Neural progenitor cell (in vitro differentiated cells): ENCODE data around the gene C7orf25. TPM values are rescaled to one million over a fixed set of nuclear protein-coding genes. Genes with fewer than 3 reads are reported as not detected.
A peak's percentile ranks its signal among the peaks of the same experiment; 100 is the strongest.

Experiments
- DNase-seq: peaks from one replicate; pipeline ENCODE4 v3.0.0-alpha.2; 2016; ENCODE audit warnings: low spot score
- H2AFZ ChIP-seq: fragments of 200-600 bp; sonication (generic); replicated peaks from 2 replicates; pipeline ENCODE4 v1.6.1; 2016; ENCODE audit warnings: antibody characterized with exemption
- H3F3A ChIP-seq: fragments of 200-600 bp; sonication (generic); 2 replicates; pipeline ENCODE4 v1.6.1; 2016; ENCODE audit warnings: antibody characterized with exemption, low read depth
- H3K27ac ChIP-seq: fragments of 200-600 bp; sonication (generic); 2 replicates; pipeline ENCODE4 v1.5.1; 2016; ENCODE audit warnings: mild to moderate bottlenecking
- H3K27me3 ChIP-seq: fragments of 200-600 bp; sonication (generic); 2 replicates; pipeline ENCODE4 v1.6.1; 2016; ENCODE audit warnings: mild to moderate bottlenecking, moderate library complexity
- H3K36me3 ChIP-seq: fragments of 200-600 bp; sonication (generic); 2 replicates; pipeline ENCODE4 v1.5.1; 2016
- H3K4me1 ChIP-seq: fragments of 200-600 bp; sonication (generic); 2 replicates; pipeline ENCODE4 v1.6.1; 2016; ENCODE audit warnings: mixed run types
- H3K4me2 ChIP-seq: fragments of 200-600 bp; sonication (generic); 2 replicates; pipeline ENCODE4 v1.6.1; 2016
- H3K4me3 ChIP-seq: fragments of 200-600 bp; sonication (generic); 2 replicates; pipeline ENCODE4 v1.5.1; 2016
- H3K79me2 ChIP-seq: fragments of 200-600 bp; sonication (generic); 2 replicates; pipeline ENCODE4 v1.6.1; 2016; ENCODE audit warnings: low read depth
- H3K9ac ChIP-seq: fragments of 200-600 bp; sonication (generic); 2 replicates; pipeline ENCODE4 v1.6.1; 2016
- H3K9me3 ChIP-seq: fragments of 200-600 bp; sonication (generic); 2 replicates; pipeline ENCODE4 v1.5.1; 2016; ENCODE audit warnings: low read depth
- H4K20me1 ChIP-seq: fragments of 200-600 bp; sonication (generic); 2 replicates; pipeline ENCODE4 v1.6.1; 2016; ENCODE audit warnings: low read depth
- H3K27ac Mint-ChIP-seq: 3 replicates; pipeline ENCODE4 v1.8.0; 2021; ENCODE audit warnings: mixed read lengths
- H3K27me3 Mint-ChIP-seq: 2 replicates; pipeline ENCODE4 v1.8.0; 2022; ENCODE audit warnings: low read depth, mild to moderate bottlenecking, inconsistent platforms, moderate library complexity, mixed read lengths; ENCODE audit not compliant: insufficient read depth
- H3K36me3 Mint-ChIP-seq: 3 replicates; pipeline ENCODE4 v1.8.0; 2021; ENCODE audit warnings: mixed read lengths
- H3K4me1 Mint-ChIP-seq: 3 replicates; pipeline ENCODE4 v1.8.0; 2021; ENCODE audit warnings: mixed read lengths
- H3K4me3 Mint-ChIP-seq: 3 replicates; pipeline ENCODE4 v1.8.0; 2021; ENCODE audit warnings: mild to moderate bottlenecking, moderate library complexity, mixed read lengths
- H3K9me3 Mint-ChIP-seq: 3 replicates; pipeline ENCODE4 v1.8.0; 2020; ENCODE audit warnings: mixed read lengths
- EZH2 ChIP-seq: fragments of 200-600 bp; sonication (generic); IDR thresholded peaks from 2 replicates; pipeline ENCODE4 v1.6.1; 2017; ENCODE audit warnings: antibody characterized with exemption, mild to moderate bottlenecking, moderate library complexity
- EZH2phosphoT487 ChIP-seq: fragments of 200-600 bp; sonication (generic); IDR thresholded peaks from 2 replicates; pipeline ENCODE4 v1.6.1; 2017; ENCODE audit warnings: antibody characterized with exemption
- total RNA-seq: library from RNA; depleted of rRNA; stranded (reverse); fragments of >200 nt; gene quantifications from 2 replicates; pipeline ENCODE4 v1.2.3, GENCODE V29; 2015; ENCODE audit warnings: low replicate concordance
- TF ChIP-seq, protein P1 (sequence below): fragments of 200-600 bp; sonication (generic); IDR thresholded peaks from 2 replicates; pipeline ENCODE4 v1.5.1; 2017; ENCODE audit warnings: antibody characterized with exemption, mild to moderate bottlenecking

The C7orf25 gene
- total RNA-seq = 6.4 and 8.6 TPM in 2 replicates

DNA sequence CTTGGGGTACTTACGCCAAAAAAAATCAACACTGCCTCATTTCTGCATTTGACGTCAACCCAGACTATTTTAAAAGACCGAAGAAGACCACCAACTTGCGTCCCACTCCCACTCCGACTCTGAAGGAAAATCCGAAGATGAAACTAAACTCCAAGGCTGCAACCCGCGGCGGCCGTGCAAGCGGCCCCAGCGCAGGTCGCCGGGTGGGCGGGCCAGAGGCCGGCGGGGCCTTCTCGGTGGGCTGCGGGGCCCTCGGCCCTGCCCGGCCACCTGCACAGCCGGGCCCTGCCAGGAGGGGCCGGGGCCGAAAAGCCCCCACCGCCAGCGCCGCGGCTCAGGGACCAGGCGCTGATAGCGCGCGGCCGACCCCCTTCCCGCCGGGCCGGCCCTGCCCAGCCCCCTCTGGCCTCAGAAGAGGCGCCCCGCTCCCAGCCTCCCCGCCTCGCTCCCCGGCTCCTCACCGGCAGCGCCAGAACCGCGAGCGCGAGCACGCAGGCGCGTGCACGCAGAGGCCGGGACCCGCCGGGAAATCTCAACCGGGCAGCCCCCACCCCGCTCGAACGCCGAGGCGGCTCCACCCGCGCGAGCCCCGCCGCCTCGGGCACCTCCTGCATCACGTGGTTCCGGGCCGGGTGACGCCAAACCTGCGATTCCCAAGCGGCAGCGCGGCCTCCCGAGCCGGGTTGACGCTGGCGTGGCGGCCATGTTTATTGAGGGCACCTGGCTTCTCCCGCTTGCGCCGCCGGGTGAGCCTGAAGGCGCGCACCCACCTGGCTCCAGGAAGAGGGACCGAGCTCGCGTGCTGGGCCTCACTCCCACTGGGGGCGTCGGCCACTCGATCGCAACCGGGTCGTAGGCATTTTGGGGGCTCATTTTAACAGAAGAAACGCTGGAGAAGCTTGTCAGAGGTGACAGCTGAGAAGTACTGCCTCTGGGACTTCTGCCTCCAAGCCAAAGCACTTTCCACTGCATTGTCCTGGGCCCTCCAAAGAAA lies at the start of gene C7orf25:
C7orf25 (minus strand) TSS at position 617 of the 994 bp plus-strand sequence. CDS start 1,170 bp downstream, outside the sequence.
- Mint-ChIP-seq H3K27ac (peak within 1 kb of the TSS; percentile 91), H3K27me3 (no peaks in the 10 kb centered on the region), H3K4me1 (peaks cover 24% of the 10 kb centered on the region), H3K36me3 (peaks cover 19% of the 10 kb centered on the region), H3K9me3 (no peaks in the 10 kb centered on the region), H3K4me3 (peak within 1 kb of the TSS; percentile 96)
- Histone ChIP-seq H3F3A (peaks cover 23% of the 10 kb centered on the region), H3K9me3 (no peaks in the 10 kb centered on the region), H2AFZ (peak within 1 kb of the TSS; percentile 74), H4K20me1 (no peaks in the 10 kb centered on the region), H3K27ac (peak within 1 kb of the TSS; percentile 79), H3K4me1 (peaks cover 23% of the 10 kb centered on the region), H3K4me3 (peak within 1 kb of the TSS; percentile 79), H3K27me3 (no peaks in the 10 kb centered on the region), H3K79me2 (peaks cover 13% of the 10 kb centered on the region), H3K4me2 (peak within 1 kb of the TSS; percentile 95), H3K36me3 (no peaks in the 10 kb centered on the region), H3K9ac (peak within 1 kb of the TSS; percentile 56)
- peak; percentile 98 for DNase-seq
- TF ChIP-seq, protein P1, sequence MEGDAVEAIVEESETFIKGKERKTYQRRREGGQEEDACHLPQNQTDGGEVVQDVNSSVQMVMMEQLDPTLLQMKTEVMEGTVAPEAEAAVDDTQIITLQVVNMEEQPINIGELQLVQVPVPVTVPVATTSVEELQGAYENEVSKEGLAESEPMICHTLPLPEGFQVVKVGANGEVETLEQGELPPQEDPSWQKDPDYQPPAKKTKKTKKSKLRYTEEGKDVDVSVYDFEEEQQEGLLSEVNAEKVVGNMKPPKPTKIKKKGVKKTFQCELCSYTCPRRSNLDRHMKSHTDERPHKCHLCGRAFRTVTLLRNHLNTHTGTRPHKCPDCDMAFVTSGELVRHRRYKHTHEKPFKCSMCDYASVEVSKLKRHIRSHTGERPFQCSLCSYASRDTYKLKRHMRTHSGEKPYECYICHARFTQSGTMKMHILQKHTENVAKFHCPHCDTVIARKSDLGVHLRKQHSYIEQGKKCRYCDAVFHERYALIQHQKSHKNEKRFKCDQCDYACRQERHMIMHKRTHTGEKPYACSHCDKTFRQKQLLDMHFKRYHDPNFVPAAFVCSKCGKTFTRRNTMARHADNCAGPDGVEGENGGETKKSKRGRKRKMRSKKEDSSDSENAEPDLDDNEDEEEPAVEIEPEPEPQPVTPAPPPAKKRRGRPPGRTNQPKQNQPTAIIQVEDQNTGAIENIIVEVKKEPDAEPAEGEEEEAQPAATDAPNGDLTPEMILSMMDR = no peak
- no peak for TF ChIP-seq EZH2
- no peak for TF ChIP-seq EZH2phosphoT487

DNA sequence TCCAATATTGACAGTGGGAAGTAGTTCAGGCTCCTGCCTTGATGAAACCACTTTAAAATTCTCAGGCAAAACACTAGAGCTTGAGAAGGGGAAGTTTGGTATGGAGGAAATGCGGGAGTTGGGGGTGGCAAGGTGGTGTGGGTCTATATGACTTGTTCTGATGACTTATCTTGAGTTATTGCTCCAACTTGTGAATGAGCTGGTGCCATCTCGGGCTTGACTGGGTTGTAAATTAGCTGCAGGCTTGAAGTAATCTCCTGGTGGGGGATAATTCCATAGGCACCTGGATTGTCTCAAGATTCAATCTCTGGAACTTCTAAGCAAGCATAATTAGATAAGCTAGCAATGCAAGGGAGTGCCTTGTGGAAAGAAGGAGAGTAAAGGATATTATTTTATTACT lies 49.3 kb upstream of the C7orf25 start:
- H3K4me2 ChIP-seq = no peak overlapping the region
- no peak overlapping the region for H3K4me3 ChIP-seq
- no peaks in the 10 kb centered on the region for H3K4me1 Mint-ChIP-seq
- H3K27ac ChIP-seq = no peak overlapping the region
- H3K27ac Mint-ChIP-seq = no peak overlapping the region
- H4K20me1 ChIP-seq = no peaks in the 10 kb centered on the region
- H3K36me3 Mint-ChIP-seq = no peaks in the 10 kb centered on the region
- H3K27me3 Mint-ChIP-seq = peaks cover 4% of the 10 kb centered on the region
- TF ChIP-seq, protein P1 = no peak
- no peak overlapping the region for H2AFZ ChIP-seq
- H3K4me1 ChIP-seq = no peaks in the 10 kb centered on the region
- DNase-seq = no peak
- no peaks in the 10 kb centered on the region for H3K79me2 ChIP-seq
- H3K4me3 Mint-ChIP-seq = no peak overlapping the region
- H3K9me3 Mint-ChIP-seq = peaks cover 26% of the 10 kb centered on the region
- no peak overlapping the region for H3K9ac ChIP-seq
- no peaks in the 10 kb centered on the region for H3F3A ChIP-seq
- H3K27me3 ChIP-seq = no peaks in the 10 kb centered on the region
- peaks cover 7% of the 10 kb centered on the region for H3K36me3 ChIP-seq
- H3K9me3 ChIP-seq = peaks cover 14% of the 10 kb centered on the region

DNA sequence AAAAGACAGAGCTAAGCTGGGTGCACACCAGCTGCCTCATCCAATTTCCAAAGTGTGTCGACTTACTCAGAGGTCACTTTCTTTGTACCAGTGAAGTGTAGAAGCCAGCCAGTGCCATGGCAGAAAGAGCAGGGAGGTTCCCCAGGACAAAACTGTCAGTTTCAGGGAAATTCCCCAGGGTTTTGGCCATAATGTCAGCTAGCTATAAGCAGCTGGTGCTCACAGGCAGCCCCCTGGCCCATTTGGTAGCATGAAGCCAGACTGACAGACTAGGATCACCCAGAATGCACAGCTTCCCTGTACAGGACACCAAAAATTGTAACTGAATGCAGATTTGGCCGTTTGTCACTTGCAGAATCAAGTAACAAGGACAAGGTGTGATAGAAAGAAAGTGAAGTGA lies 48.9 kb upstream of the C7orf25 start:
- no peak overlapping the region for H3K27ac Mint-ChIP-seq
- H3K36me3 Mint-ChIP-seq = no peaks in the 10 kb centered on the region
- Histone ChIP-seq H3K4me3 (no peak overlapping the region), H3K27me3 (no peaks in the 10 kb centered on the region), H4K20me1 (no peaks in the 10 kb centered on the region), H3K27ac (no peak overlapping the region), H3K9me3 (peaks cover 16% of the 10 kb centered on the region), H3K79me2 (no peaks in the 10 kb centered on the region), H3K36me3 (peaks cover 8% of the 10 kb centered on the region), H2AFZ (no peak overlapping the region), H3K9ac (no peak overlapping the region), H3K4me1 (no peaks in the 10 kb centered on the region), H3K4me2 (no peak overlapping the region), H3F3A (no peaks in the 10 kb centered on the region)
- TF ChIP-seq, protein P1 = no peak
- no peak for TF ChIP-seq EZH2phosphoT487
- TF ChIP-seq EZH2 = no peak
- H3K9me3 Mint-ChIP-seq = peaks cover 26% of the 10 kb centered on the region
- peaks cover 4% of the 10 kb centered on the region for H3K27me3 Mint-ChIP-seq
- no peak overlapping the region for H3K4me3 Mint-ChIP-seq
- no peak for DNase-seq
- no peaks in the 10 kb centered on the region for H3K4me1 Mint-ChIP-seq
